ENCODE measurements around the gene VOPP1.

The VOPP1 gene

GRCh38 chr7:55429835-55430499, 142.3 kb downstream of the VOPP1 start:
- H3K9me3 ChIP-seq (ENCODE audit: insufficient read depth, low read length), result peaks cover 5% of the 10 kb centered on the region; the same call in 1 of the 2 replicates
- TF ChIP-seq SUZ12 (IDR thresholded peaks at IDR 0.05; ENCODE audit: extremely low read depth, insufficient read depth, insufficient read length) (no peak), ZNF274 (IDR thresholded peaks at IDR 0.05; ENCODE audit: low read depth, low read length) (no peak), YY1 (IDR thresholded peaks at IDR 0.05; ENCODE audit: insufficient read depth, insufficient read length) (no peak)
- H3K36me3 ChIP-seq (ENCODE audit: insufficient read depth, insufficient read length, low read length), result peaks cover 29% of the 10 kb centered on the region
- DNase-seq (ENCODE audit: low read depth, low spot score), result no peak
- no peaks in the 10 kb centered on the region for H3K27me3 ChIP-seq (ENCODE audit: insufficient read depth, insufficient read length)
- H3K4me1 ChIP-seq (ENCODE audit: insufficient read depth, insufficient read length), result peaks cover 9% of the 10 kb centered on the region
- no peak overlapping the region for H3K9ac ChIP-seq (ENCODE audit: insufficient read length, low read depth)
- no peak overlapping the region for H3K4me3 ChIP-seq (ENCODE audit: insufficient read length, low read depth)

- H3K36me3 ChIP-seq (ENCODE audit: insufficient read depth, insufficient read length, low read length), result peaks cover 29% of the 10 kb centered on the region
- no peak for DNase-seq (ENCODE audit: low read depth, low spot score)
- no peak overlapping the region for H3K9ac ChIP-seq (ENCODE audit: insufficient read length, low read depth)
- peaks cover 8% of the 10 kb centered on the region for H3K4me1 ChIP-seq (ENCODE audit: insufficient read depth, insufficient read length)
- no peaks in the 10 kb centered on the region for H3K27me3 ChIP-seq (ENCODE audit: insufficient read depth, insufficient read length)
- no peak overlapping the region for H3K4me3 ChIP-seq (ENCODE audit: insufficient read length, low read depth)
- H3K9me3 ChIP-seq (ENCODE audit: insufficient read depth, low read length), result peaks cover 5% of the 10 kb centered on the region; the same call in 1 of the 2 replicates
- no peak for TF ChIP-seq SUZ12 (IDR thresholded peaks at IDR 0.05; ENCODE audit: extremely low read depth, insufficient read depth, insufficient read length)
- TF ChIP-seq YY1 (IDR thresholded peaks at IDR 0.05; ENCODE audit: insufficient read depth, insufficient read length), result no peak
- TF ChIP-seq ZNF274 (IDR thresholded peaks at IDR 0.05; ENCODE audit: low read depth, low read length), result no peak
Measured at GRCh38 chr7:55427800-55428199, 144.5 kb downstream of the VOPP1 start.

- peaks cover 5% of the 10 kb centered on the region; the same call in 1 of the 2 replicates for H3K9me3 ChIP-seq (ENCODE audit: insufficient read depth, low read length)
- H3K9ac ChIP-seq (ENCODE audit: insufficient read length, low read depth), result no peak overlapping the region
- H3K27me3 ChIP-seq (ENCODE audit: insufficient read depth, insufficient read length), result no peaks in the 10 kb centered on the region
- H3K4me1 ChIP-seq (ENCODE audit: insufficient read depth, insufficient read length), result peaks cover 8% of the 10 kb centered on the region
- DNase-seq (ENCODE audit: low read depth, low spot score), result no peak
- H3K4me3 ChIP-seq (ENCODE audit: insufficient read length, low read depth), result no peak overlapping the region
- TF ChIP-seq ZNF274 (IDR thresholded peaks at IDR 0.05; ENCODE audit: low read depth, low read length) (no peak), SUZ12 (IDR thresholded peaks at IDR 0.05; ENCODE audit: extremely low read depth, insufficient read depth, insufficient read length) (no peak), YY1 (IDR thresholded peaks at IDR 0.05; ENCODE audit: insufficient read depth, insufficient read length) (no peak)
- H3K36me3 ChIP-seq (ENCODE audit: insufficient read depth, insufficient read length, low read length), result peaks cover 29% of the 10 kb centered on the region
Measured at GRCh38 chr7:55427342-55427741, 145.0 kb downstream of the VOPP1 start.

- H3K4me1 ChIP-seq (ENCODE audit: insufficient read depth, insufficient read length), result peaks cover 8% of the 10 kb centered on the region
- no peak overlapping the region for H3K9ac ChIP-seq (ENCODE audit: insufficient read length, low read depth)
- H3K4me3 ChIP-seq (ENCODE audit: insufficient read length, low read depth), result no peak overlapping the region
- H3K36me3 ChIP-seq (ENCODE audit: insufficient read depth, insufficient read length, low read length), result peaks cover 26% of the 10 kb centered on the region
- H3K27me3 ChIP-seq (ENCODE audit: insufficient read depth, insufficient read length), result no peaks in the 10 kb centered on the region
- DNase-seq (ENCODE audit: low read depth, low spot score), result peak; percentile 43
- no peak for TF ChIP-seq SUZ12 (IDR thresholded peaks at IDR 0.05; ENCODE audit: extremely low read depth, insufficient read depth, insufficient read length)
- TF ChIP-seq ZNF274 (IDR thresholded peaks at IDR 0.05; ENCODE audit: low read depth, low read length), result no peak
- TF ChIP-seq YY1 (IDR thresholded peaks at IDR 0.05; ENCODE audit: insufficient read depth, insufficient read length), result no peak
- peaks cover 5% of the 10 kb centered on the region; the same call in 1 of the 2 replicates for H3K9me3 ChIP-seq (ENCODE audit: insufficient read depth, low read length)
Measured at GRCh38 chr7:55426676-55427075, 145.6 kb downstream of the VOPP1 start.

DNA sequence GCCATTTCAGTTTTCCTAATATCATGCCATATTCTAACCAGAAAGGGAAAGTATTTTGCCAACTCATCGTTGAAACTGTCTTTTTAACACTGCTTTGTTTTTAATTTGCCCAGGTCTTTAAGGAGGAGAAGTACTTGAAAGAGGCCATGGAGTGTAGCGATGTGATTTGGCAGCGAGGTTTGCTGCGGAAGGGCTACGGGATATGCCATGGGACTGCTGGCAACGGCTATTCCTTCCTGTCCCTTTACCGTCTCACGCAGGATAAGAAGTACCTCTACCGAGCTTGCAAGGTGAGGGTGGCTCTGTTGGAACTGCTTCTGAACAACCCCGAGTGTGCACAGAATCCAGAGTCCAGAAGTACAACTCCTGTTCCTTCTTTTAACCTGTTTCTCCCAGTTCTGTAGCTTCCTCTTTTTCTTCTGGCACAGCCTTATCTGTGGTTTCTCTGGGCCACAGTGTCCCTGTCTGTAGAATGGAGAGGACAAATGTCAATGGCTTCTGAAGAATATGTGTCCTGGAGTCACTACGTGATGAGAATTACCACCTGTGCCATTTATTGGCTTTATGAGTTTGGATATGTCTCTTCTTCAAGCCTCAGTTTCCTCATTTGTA, 147.1 kb downstream of the VOPP1 start:
- no peak for DNase-seq (ENCODE audit: low read depth, low spot score)
- TF ChIP-seq ZNF274 (IDR thresholded peaks at IDR 0.05; ENCODE audit: low read depth, low read length) (no peak), YY1 (IDR thresholded peaks at IDR 0.05; ENCODE audit: insufficient read depth, insufficient read length) (no peak), SUZ12 (IDR thresholded peaks at IDR 0.05; ENCODE audit: extremely low read depth, insufficient read depth, insufficient read length) (no peak)
- peaks cover 19% of the 10 kb centered on the region for H3K36me3 ChIP-seq (ENCODE audit: insufficient read depth, insufficient read length, low read length)
- no peaks in the 10 kb centered on the region for H3K27me3 ChIP-seq (ENCODE audit: insufficient read depth, insufficient read length)
- H3K4me1 ChIP-seq (ENCODE audit: insufficient read depth, insufficient read length), result peaks cover 8% of the 10 kb centered on the region
- no peak overlapping the region for H3K4me3 ChIP-seq (ENCODE audit: insufficient read length, low read depth)
- H3K9ac ChIP-seq (ENCODE audit: insufficient read length, low read depth), result no peak overlapping the region
- peaks cover 5% of the 10 kb centered on the region; the same call in 1 of the 2 replicates for H3K9me3 ChIP-seq (ENCODE audit: insufficient read depth, low read length)

DNA sequence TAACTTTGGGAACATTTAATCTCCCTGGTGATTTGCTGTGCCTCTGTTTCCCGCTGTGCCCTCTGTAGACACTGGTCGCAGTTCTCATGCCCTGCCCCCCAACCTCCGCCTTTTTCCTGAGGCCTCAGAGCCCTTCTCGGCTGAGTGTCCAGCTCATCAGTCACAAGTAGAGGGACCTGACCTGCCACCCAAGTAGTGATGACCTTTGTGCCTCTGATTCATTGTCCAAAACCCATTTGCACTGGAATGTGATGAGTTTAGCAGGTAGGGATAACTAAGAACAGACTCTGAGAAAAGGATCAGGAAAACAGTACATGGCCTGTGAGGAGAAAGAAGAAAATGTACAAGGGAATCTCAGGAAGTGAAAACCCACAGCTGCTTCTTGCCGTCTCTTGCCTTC, 148.4 kb downstream of the VOPP1 start:
- no peaks in the 10 kb centered on the region for H3K27me3 ChIP-seq (ENCODE audit: insufficient read depth, insufficient read length)
- H3K9ac ChIP-seq (ENCODE audit: insufficient read length, low read depth), result no peak overlapping the region
- peaks cover 5% of the 10 kb centered on the region; the same call in 1 of the 2 replicates for H3K9me3 ChIP-seq (ENCODE audit: insufficient read depth, low read length)
- no peak overlapping the region for H3K4me3 ChIP-seq (ENCODE audit: insufficient read length, low read depth)
- DNase-seq (ENCODE audit: low read depth, low spot score), result no peak
- peaks cover 8% of the 10 kb centered on the region for H3K4me1 ChIP-seq (ENCODE audit: insufficient read depth, insufficient read length)
- TF ChIP-seq YY1 (IDR thresholded peaks at IDR 0.05; ENCODE audit: insufficient read depth, insufficient read length), result no peak
- TF ChIP-seq ZNF274 (IDR thresholded peaks at IDR 0.05; ENCODE audit: low read depth, low read length), result no peak
- no peak for TF ChIP-seq SUZ12 (IDR thresholded peaks at IDR 0.05; ENCODE audit: extremely low read depth, insufficient read depth, insufficient read length)
- H3K36me3 ChIP-seq (ENCODE audit: insufficient read depth, insufficient read length, low read length), result peaks cover 12% of the 10 kb centered on the region

- Histone ChIP-seq H3K9ac (ENCODE audit: insufficient read length, low read depth) (no peak overlapping the region), H3K4me3 (ENCODE audit: insufficient read length, low read depth) (no peak overlapping the region), H3K27me3 (ENCODE audit: insufficient read depth, insufficient read length) (no peaks in the 10 kb centered on the region), H3K36me3 (ENCODE audit: insufficient read depth, insufficient read length, low read length) (peaks cover 12% of the 10 kb centered on the region), H3K9me3 (ENCODE audit: insufficient read depth, low read length) (peaks cover 4% of the 10 kb centered on the region; the same call in 1 of the 2 replicates), H3K4me1 (ENCODE audit: insufficient read depth, insufficient read length) (peaks cover 8% of the 10 kb centered on the region)
- DNase-seq (ENCODE audit: low read depth, low spot score), result no peak
- TF ChIP-seq ZNF274 (IDR thresholded peaks at IDR 0.05; ENCODE audit: low read depth, low read length) (no peak), SUZ12 (IDR thresholded peaks at IDR 0.05; ENCODE audit: extremely low read depth, insufficient read depth, insufficient read length) (no peak), YY1 (IDR thresholded peaks at IDR 0.05; ENCODE audit: insufficient read depth, insufficient read length) (no peak)
Measured at GRCh38 chr7:55423277-55423711, 149.0 kb downstream of the VOPP1 start.

All from NT2/D1 (cell line).